Suprapubic skin (tissue), 4 donors: ENCODE results near the gene FOXC1. TPM values are rescaled to one million over a fixed set of nuclear protein-coding genes. Genes with fewer than 3 reads are reported as not detected.
A peak's percentile ranks its signal among the peaks of the same experiment; 100 is the strongest.

Experiments
- DNase-seq, 2 donors: peaks; one replicate each; pipeline ENCODE4 v3.0.0-alpha.2; 2019; ENCODE audit warnings: low spot score in 2 of 2
- H3K27ac ChIP-seq: fragments of 200-600 bp; sonication (generic); one replicate; pipeline ENCODE4 v1.5.1; 2019
- H3K27me3 ChIP-seq: fragments of 200-600 bp; sonication (generic); one replicate; pipeline ENCODE4 v1.5.1; 2019
- H3K36me3 ChIP-seq: fragments of 200-600 bp; sonication (generic); one replicate; pipeline ENCODE4 v1.5.1; 2019
- H3K4me1 ChIP-seq: fragments of 200-600 bp; sonication (generic); one replicate; pipeline ENCODE4 v1.5.1; 2019
- H3K4me3 ChIP-seq: fragments of 200-600 bp; sonication (generic); one replicate; pipeline ENCODE4 v1.5.1; 2019; ENCODE audit warnings: mild to moderate bottlenecking
- H3K9me3 ChIP-seq: fragments of 200-600 bp; sonication (generic); one replicate; pipeline ENCODE4 v1.5.1; 2019
- EP300 ChIP-seq: sonication (generic); formaldehyde crosslinking; IDR thresholded peaks from one replicate; pipeline ENCODE4 v1.6.1; 2017; ENCODE audit warnings: antibody characterized with exemption
- POLR2A ChIP-seq, 2 donors: fragments of 450-650 bp; IDR thresholded peaks; one replicate each; pipeline ENCODE4 v1.6.1; 2017; ENCODE audit warnings: antibody characterized with exemption in 2 of 2, mild to moderate bottlenecking in 2 of 2, moderate library complexity in 2 of 2
- POLR2AphosphoS5 ChIP-seq, 3 donors: sonication (generic); formaldehyde crosslinking; IDR thresholded peaks; one replicate each; pipeline ENCODE4 v1.6.1; 2017; ENCODE audit warnings: antibody characterized with exemption in 3 of 3
- WGBS: methylation state at CpG from one replicate; pipeline ENCODE4 v1.1.5; 2018; 5-methylcytosine and 5-hydroxymethylcytosine counted together
- total RNA-seq, 4 donors: library from RNA; depleted of rRNA; stranded (reverse); fragments of >200 nt; gene quantifications; one replicate each; pipeline ENCODE4 v1.1.0, GENCODE V29; 2016
- TF ChIP-seq, protein P1 (sequence below), 2 donors: fragments of 200-600 bp in 1 of 2; fragments of 450-650 bp in 1 of 2; sonication (generic) in 1 of 2; IDR thresholded peaks; one replicate each; pipeline ENCODE4 v1.5.1; 2016 to 2019; ENCODE audit warnings: antibody characterized with exemption in 2 of 2, mild to moderate bottlenecking in 1 of 2, moderate library complexity in 1 of 2

The FOXC1 gene
- total RNA-seq, 4 donors from 2014 or later, result 14.5 to 35.8 (median 21.4) TPM

DNA sequence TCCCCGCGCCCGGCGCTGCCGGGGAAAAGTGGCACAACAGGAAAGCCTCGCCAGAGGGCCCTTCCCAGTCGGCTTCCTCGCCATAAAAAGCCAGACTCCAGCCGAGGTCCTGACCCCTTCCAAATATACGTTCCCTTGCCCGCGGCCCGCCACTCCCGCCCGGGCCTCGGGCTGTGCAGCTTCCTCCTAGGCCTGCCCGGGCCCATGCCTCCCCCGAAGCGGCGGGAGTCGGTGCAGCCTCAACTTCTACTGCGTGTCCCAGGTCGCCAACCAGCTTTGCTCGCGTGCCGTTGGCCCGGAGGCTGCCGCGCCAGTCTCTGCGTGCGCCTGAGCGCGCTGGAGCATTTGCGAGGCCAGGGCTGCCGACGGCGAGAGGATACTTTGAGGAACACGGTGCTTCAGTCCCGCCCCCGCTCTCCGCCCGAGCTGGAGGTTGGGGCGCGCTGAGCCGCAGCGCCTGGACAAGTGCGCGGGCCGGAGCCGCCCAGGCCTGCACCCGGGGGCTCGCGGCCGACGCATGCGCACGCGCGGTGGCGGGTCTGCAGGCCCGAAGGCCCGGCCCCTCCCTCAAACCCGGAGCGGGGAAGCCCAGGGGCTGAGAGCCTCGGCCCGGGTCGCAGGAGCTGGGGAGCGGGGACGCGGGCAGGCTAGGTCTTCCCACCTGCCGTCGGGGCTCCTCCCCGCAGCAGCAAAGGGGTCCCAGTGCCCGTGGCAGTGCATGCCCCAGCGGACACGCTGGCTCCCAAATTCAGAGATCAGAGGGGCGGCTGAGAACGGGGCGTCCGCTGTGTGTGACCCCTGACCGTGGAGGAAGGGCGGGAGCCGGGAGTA lies 10.2 kb downstream of the FOXC1 start:
- Histone ChIP-seq H3K4me1 (peaks cover 24% of the 10 kb centered on the region), H3K4me3 (peak overlapping the region; percentile 39), H3K27ac (peak overlapping the region; percentile 43), H3K9me3 (no peaks in the 10 kb centered on the region), H3K36me3 (no peaks in the 10 kb centered on the region), H3K27me3 (peaks cover 67% of the 10 kb centered on the region)
- DNase-seq, result peak in 1 of 2 donors; percentile 55
- WGBS, result 30% methylated on average over 21 of the region's 83 CpGs
- TF ChIP-seq, protein P1, sequence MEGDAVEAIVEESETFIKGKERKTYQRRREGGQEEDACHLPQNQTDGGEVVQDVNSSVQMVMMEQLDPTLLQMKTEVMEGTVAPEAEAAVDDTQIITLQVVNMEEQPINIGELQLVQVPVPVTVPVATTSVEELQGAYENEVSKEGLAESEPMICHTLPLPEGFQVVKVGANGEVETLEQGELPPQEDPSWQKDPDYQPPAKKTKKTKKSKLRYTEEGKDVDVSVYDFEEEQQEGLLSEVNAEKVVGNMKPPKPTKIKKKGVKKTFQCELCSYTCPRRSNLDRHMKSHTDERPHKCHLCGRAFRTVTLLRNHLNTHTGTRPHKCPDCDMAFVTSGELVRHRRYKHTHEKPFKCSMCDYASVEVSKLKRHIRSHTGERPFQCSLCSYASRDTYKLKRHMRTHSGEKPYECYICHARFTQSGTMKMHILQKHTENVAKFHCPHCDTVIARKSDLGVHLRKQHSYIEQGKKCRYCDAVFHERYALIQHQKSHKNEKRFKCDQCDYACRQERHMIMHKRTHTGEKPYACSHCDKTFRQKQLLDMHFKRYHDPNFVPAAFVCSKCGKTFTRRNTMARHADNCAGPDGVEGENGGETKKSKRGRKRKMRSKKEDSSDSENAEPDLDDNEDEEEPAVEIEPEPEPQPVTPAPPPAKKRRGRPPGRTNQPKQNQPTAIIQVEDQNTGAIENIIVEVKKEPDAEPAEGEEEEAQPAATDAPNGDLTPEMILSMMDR (IDR thresholded peaks at IDR 0.05), result no peak
- TF ChIP-seq POLR2A (IDR thresholded peaks at IDR 0.05) (no peak), POLR2AphosphoS5 (IDR thresholded peaks at IDR 0.05) (no peak), EP300 (no peak)

DNA sequence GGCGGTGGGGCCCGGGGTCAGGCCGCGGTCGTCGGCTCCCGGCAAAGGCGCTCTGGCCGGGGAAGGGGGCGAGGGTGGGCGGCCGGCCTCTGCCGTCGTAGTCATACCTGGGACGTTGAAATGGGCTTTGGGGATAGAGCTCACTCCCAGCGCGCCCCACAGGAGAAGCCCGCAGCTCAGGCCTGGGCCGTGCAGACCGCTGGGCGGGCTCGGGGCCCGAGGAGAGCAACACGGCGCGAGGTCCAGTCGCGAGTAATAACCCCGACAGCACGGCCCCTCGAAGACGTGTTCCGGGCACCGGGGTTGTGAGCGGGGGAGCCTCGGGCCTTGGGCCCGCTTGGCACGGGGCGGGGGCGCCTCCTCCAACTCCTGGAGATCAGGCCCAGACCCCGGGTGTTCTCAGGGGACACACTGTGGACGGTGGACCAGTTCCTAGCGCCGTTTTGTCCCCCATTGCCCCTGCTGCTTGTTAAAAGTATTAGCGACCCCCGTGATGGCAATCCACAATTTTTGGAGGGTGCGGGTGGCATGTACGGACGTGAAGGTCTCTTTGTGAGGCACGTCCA lies 10.9 kb downstream of the FOXC1 start:
- H3K27me3 ChIP-seq, result peaks cover 66% of the 10 kb centered on the region
- WGBS, result 79% methylated on average over 24 of the region's 50 CpGs
- H3K27ac ChIP-seq, result no peak overlapping the region
- no peaks in the 10 kb centered on the region for H3K9me3 ChIP-seq
- H3K4me3 ChIP-seq, result no peak overlapping the region
- no peak for TF ChIP-seq POLR2AphosphoS5 (IDR thresholded peaks at IDR 0.05)
- TF ChIP-seq, protein P1 (IDR thresholded peaks at IDR 0.05), result no peak
- TF ChIP-seq POLR2A (IDR thresholded peaks at IDR 0.05), result no peak
- no peak for TF ChIP-seq EP300
- peak in 1 of 2 donors; percentile 57 for DNase-seq
- no peaks in the 10 kb centered on the region for H3K36me3 ChIP-seq
- peaks cover 30% of the 10 kb centered on the region for H3K4me1 ChIP-seq

DNA sequence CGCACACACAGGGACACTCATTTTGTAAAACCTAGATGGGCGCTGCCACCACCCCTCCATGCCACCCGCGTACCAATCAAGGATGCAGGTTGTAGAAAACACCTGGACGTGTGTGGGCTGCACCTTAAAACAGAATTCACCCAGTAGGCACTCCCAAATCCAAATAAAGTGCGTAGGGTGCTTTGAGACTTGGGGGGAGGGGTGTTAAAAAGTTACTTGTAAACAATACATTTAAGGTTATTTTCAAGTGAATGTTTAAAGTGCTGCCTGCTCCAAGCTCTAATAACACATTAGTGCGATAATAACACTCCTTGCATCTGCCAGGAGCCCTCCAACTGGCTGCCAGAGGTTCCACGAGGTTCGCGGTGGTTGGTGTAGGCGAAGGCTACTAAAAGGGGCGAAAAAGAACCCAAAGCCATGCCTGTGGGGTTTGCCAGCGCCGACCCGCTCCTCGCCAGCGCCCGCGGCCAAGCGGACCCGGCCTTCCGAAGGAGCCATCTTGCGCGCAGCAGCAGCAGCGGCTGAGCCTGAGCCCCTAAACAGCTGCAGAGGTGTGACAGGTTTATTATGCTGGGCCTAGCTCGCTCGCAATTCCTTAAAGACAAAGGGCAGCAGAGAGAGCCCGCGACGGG lies 11.5 kb downstream of the FOXC1 start:
- no peak overlapping the region for H3K27ac ChIP-seq
- H3K27me3 ChIP-seq, result peaks cover 67% of the 10 kb centered on the region
- DNase-seq, result peak in 1 of 2 donors; percentile 54
- H3K9me3 ChIP-seq, result no peaks in the 10 kb centered on the region
- 96% methylated on average over 30 of the region's 30 CpGs for WGBS
- H3K4me1 ChIP-seq, result peaks cover 35% of the 10 kb centered on the region
- TF ChIP-seq POLR2A (IDR thresholded peaks at IDR 0.05), result no peak
- TF ChIP-seq, protein P1 (IDR thresholded peaks at IDR 0.05), result no peak
- TF ChIP-seq POLR2AphosphoS5 (IDR thresholded peaks at IDR 0.05), result no peak
- TF ChIP-seq EP300, result no peak
- H3K36me3 ChIP-seq, result no peaks in the 10 kb centered on the region
- no peak overlapping the region for H3K4me3 ChIP-seq

DNA sequence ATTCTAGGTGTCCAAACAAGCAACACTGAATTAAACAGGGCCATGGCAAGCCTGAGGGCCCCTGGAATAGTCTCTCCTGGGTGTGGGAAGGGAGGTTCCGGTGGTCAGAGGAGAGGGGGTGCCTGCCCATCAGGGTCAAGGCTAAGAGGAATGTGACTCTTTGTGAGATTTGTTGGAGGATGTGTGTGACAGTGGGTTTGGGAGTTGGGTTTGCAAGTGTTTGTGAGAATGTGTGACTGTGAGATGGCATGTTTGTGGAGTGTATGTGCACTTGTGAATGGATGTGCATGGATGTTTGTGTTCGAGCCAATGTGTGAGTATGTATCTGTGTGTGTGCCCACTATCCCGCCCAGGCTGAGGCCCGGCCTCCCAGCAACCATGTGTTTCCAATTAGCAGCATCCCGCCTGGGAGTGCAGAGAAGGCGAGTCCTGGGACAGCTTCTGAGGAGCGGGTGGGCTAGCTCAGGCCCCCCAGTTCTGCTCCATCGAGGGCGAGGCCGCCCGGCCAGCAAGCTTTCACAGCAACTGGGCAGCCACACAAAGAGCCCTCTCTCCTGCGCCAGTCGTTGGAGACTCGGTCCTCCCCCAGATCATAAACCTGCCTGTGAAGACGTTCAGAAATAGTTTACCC lies 12.6 kb downstream of the FOXC1 start:
- DNase-seq, result peak in 1 of 2 donors; percentile 46
- Histone ChIP-seq H3K27me3 (peaks cover 74% of the 10 kb centered on the region), H3K4me1 (peaks cover 35% of the 10 kb centered on the region), H3K9me3 (no peaks in the 10 kb centered on the region), H3K36me3 (no peaks in the 10 kb centered on the region), H3K27ac (no peak overlapping the region), H3K4me3 (no peak overlapping the region)
- WGBS, result 82% methylated on average over 15 of the region's 15 CpGs
- TF ChIP-seq EP300 (no peak), POLR2AphosphoS5 (IDR thresholded peaks at IDR 0.05) (no peak), POLR2A (IDR thresholded peaks at IDR 0.05) (no peak)
- TF ChIP-seq, protein P1 (IDR thresholded peaks at IDR 0.05), result no peak
